ENCODE measurements around the gene GRM7.

Gene GRM7

GRCh38 chr3:6860149-6860953 is 564 bp upstream of the GRM7 start:
- no peak for TF ChIP-seq CTCF (IDR thresholded peaks at IDR 0.05)
- Histone ChIP-seq H3K27ac (no peak overlapping the region), H3K4me3 (peak overlapping the region; percentile 69)
- no peak for DNase-seq (ENCODE audit: low spot score)

- no peak for TF ChIP-seq CTCF (IDR thresholded peaks at IDR 0.05)
- H3K27ac ChIP-seq: no peak overlapping the region
- peak overlapping the region; percentile 69 for H3K4me3 ChIP-seq
- DNase-seq (ENCODE audit: low spot score): no peak
Observed at GRCh38 chr3:6861625-6862000, 698 bp downstream of the GRM7 start.

GRCh38 chr3:6862041-6862879 is 1.3 kb downstream of the GRM7 start:
- no peak for TF ChIP-seq CTCF (IDR thresholded peaks at IDR 0.05)
- Histone ChIP-seq H3K4me3 (peak overlapping the region; percentile 69), H3K27ac (no peak overlapping the region)
- DNase-seq (ENCODE audit: low spot score): no peak

GRCh38 chr3:6862880-6863195 is 1.9 kb downstream of the GRM7 start:
- Histone ChIP-seq H3K4me3 (peak overlapping the region; percentile 69), H3K27ac (no peak overlapping the region)
- DNase-seq (ENCODE audit: low spot score): no peak
- TF ChIP-seq CTCF (IDR thresholded peaks at IDR 0.05): no peak

GRCh38 chr3:6867269-6867668 is 6.4 kb downstream of the GRM7 start:
- Histone ChIP-seq H3K4me3 (no peak overlapping the region), H3K27ac (no peak overlapping the region)
- no peak for TF ChIP-seq CTCF (IDR thresholded peaks at IDR 0.05)
- DNase-seq (ENCODE audit: low spot score): no peak

- Histone ChIP-seq H3K27ac (no peak overlapping the region), H3K4me3 (no peak overlapping the region)
- TF ChIP-seq CTCF (IDR thresholded peaks at IDR 0.05): no peak
- no peak for DNase-seq (ENCODE audit: low spot score)
Observed at GRCh38 chr3:6878731-6879130, 17.8 kb downstream of the GRM7 start.

- no peak for TF ChIP-seq CTCF (IDR thresholded peaks at IDR 0.05)
- DNase-seq (ENCODE audit: low spot score): no peak
- no peak overlapping the region for H3K27ac ChIP-seq
- no peak overlapping the region for H3K4me3 ChIP-seq
Observed at GRCh38 chr3:6912240-6912639, 51.3 kb downstream of the GRM7 start.
